Muscle of leg (tissue), 11 donors: ENCODE results near the gene BPIFB6. TPM values are rescaled to one million over a fixed set of nuclear protein-coding genes. Genes with fewer than 3 reads are reported as not detected.

ENCODE experiments used
- DNase-seq: peaks from one replicate; pipeline ENCODE4 v3.0.0; 2013
- H3K27ac ChIP-seq: one replicate; pipeline ENCODE4 v1.5.1; 2013; ENCODE audit warnings: mild to moderate bottlenecking, low read length, control low read depth
- H3K27me3 ChIP-seq: one replicate; pipeline ENCODE4 v1.6.1; 2013; ENCODE audit warnings: low read length; ENCODE audit not compliant: control insufficient read depth, insufficient read depth
- H3K36me3 ChIP-seq: one replicate; pipeline ENCODE4 v1.6.1; 2013; ENCODE audit warnings: low read length; ENCODE audit not compliant: control insufficient read depth, insufficient read depth
- H3K4me1 ChIP-seq: one replicate; pipeline ENCODE4 v1.6.1; 2013; ENCODE audit warnings: low read length; ENCODE audit not compliant: control insufficient read depth, insufficient read depth
- H3K4me3 ChIP-seq: one replicate; pipeline ENCODE4 v1.5.1; 2013; ENCODE audit warnings: low read length, control low read depth
- H3K9me3 ChIP-seq: replicated peaks from 2 replicates; pipeline ENCODE4 v1.6.1; 2013; ENCODE audit warnings: low read depth, low read length; ENCODE audit not compliant: control insufficient read depth
- WGBS: methylation state at CpG from one replicate; pipeline ENCODE4 v1.1.5; 2013; ENCODE audit warnings: missing lambda C conversion rate; ENCODE audit not compliant: insufficient coverage; 5-methylcytosine and 5-hydroxymethylcytosine counted together
- polyA plus RNA-seq, 8 donors: library from polyadenylated mRNA; unstranded; fragments of 120-200 nt; gene quantifications; one replicate each; pipeline versions ENCODE4 v1.2.1 to v1.2.3, GENCODE V29; 2013; ENCODE audit warnings: inconsistent platforms in 1 of 8, low replicate concordance in 1 of 8; ENCODE audit not compliant: insufficient read length in 8 of 8, insufficient read depth in 1 of 8
- total RNA-seq: library from RNA; stranded (reverse); fragments of 120-200 nt; gene quantifications from one replicate; pipeline ENCODE4 v1.2.4, GENCODE V29; 2013

BPIFB6 gene
- total and polyA plus RNA-seq, 9 donors, result not detected

DNA sequence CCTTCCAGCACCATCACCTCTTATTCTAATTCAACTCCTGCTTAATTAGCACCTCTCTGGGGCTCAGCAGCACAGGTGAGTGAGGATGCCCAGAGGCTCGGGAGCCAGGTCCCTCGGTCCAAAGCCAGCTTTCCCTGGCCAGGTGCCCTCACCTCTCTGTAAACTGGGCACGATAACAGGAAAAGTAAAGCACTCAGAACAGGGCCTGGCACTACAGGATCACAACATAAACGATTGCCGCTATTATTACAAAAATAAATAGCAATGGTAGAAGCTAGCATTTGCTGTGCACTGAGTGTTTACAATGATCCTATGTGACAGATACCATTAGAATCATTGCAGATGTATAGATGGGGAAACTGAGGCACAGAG is 21.3 kb upstream of the BPIFB6 start:
- Histone ChIP-seq H3K4me3 (no peak overlapping the region), H3K27ac (no peak overlapping the region), H3K27me3 (peaks cover 2% of the 10 kb centered on the region), H3K9me3 (peaks cover 4% of the 10 kb centered on the region), H3K4me1 (no peaks in the 10 kb centered on the region), H3K36me3 (no peaks in the 10 kb centered on the region)
- WGBS, result no CpG with 5 or more reads among the region's 5 CpGs
- no peak for DNase-seq

DNA sequence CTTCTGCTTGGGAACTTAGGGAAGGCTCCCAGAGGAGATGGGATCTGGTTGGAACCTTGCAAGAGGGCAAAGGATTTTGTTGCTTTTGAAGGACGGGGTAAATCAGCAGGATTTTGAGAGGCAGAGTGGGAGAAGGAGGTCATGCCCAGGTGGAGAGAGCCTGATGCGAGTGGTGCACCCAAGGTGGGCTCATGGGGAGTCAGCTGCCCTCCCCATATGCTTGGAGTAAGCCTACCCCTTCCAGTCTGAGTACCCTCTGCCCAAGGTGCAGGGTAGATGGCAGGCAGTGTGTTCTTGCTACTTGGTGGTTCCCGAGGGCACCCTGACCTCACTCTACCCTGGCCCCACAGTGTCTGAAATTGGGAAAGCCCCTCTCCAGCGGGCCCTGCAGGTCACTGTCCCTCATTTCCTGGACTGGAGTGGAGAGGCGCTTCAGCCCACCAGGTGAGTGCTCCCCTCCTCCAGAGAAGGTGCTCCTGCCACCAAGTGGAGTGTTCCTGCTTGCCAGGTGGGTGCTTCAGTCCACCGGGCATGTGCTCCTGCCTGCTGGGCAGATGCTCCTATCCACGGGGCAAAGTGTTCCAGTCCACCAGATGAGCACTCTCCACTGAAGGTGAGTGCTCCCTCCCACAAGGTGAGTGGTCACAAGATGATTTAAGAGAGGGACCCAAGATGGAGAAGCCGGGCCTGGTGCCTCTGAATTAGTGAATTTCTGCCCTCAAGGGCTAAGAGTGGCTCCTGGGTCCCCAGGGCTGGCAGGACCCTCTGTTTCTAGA is 20.6 kb upstream of the BPIFB6 start:
- Histone ChIP-seq H3K4me1 (no peaks in the 10 kb centered on the region), H3K36me3 (no peaks in the 10 kb centered on the region), H3K4me3 (no peak overlapping the region), H3K27me3 (peaks cover 5% of the 10 kb centered on the region), H3K27ac (no peak overlapping the region), H3K9me3 (no peaks in the 10 kb centered on the region)
- 81% methylated on average over 7 of the region's 8 CpGs for WGBS
- DNase-seq, result no peak

- Histone ChIP-seq H3K27me3 (peaks cover 11% of the 10 kb centered on the region), H3K4me3 (no peak overlapping the region), H3K27ac (no peak overlapping the region), H3K9me3 (no peaks in the 10 kb centered on the region), H3K4me1 (no peaks in the 10 kb centered on the region), H3K36me3 (no peaks in the 10 kb centered on the region)
- no peak for DNase-seq
- 78% methylated on average over 5 of the region's 15 CpGs for WGBS
Measured at GRCh38 chr20:33012327-33013189, 18.9 kb upstream of the BPIFB6 start.

DNA sequence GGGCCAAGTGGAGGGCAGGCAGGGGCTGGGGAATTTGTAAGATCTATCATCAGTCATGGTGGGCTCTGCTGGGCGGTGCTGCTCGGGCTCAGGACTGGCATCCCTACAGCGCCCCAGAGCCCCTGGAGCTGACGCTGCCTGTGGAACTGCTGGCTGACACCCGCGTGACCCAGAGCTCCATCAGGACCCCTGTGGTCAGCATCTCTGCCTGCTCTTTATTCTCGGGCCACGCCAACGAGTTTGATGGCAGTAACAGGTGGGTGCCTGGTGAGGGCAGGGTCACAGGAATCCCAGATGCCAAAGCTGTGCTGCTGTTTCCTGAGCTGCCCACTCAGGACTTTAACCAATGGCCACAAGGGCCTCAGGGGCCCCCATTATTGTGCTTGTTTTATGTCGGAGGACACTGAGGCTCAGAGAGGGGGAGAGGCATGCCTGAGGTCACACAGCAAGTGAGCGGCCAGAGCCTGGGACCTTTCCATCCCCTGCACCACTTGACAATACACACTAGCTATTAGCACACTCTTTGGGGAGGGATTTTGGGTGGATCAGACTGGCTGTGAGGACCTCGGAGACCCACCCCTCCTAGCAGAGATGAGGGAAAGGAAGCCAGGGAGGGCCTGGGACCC is 17.6 kb upstream of the BPIFB6 start:
- Histone ChIP-seq H3K4me1 (no peaks in the 10 kb centered on the region), H3K27me3 (peaks cover 11% of the 10 kb centered on the region), H3K4me3 (no peak overlapping the region), H3K27ac (no peak overlapping the region), H3K9me3 (no peaks in the 10 kb centered on the region), H3K36me3 (no peaks in the 10 kb centered on the region)
- WGBS, result 52% methylated on average over 9 of the region's 12 CpGs
- DNase-seq, result no peak

- Histone ChIP-seq H3K36me3 (no peaks in the 10 kb centered on the region), H3K4me1 (no peaks in the 10 kb centered on the region), H3K9me3 (no peaks in the 10 kb centered on the region), H3K27ac (no peak overlapping the region), H3K27me3 (peaks cover 11% of the 10 kb centered on the region), H3K4me3 (no peak overlapping the region)
- no peak for DNase-seq
- 17% methylated on average over 2 of the region's 16 CpGs for WGBS
Measured at GRCh38 chr20:33014336-33015113, 16.9 kb upstream of the BPIFB6 start.

DNA sequence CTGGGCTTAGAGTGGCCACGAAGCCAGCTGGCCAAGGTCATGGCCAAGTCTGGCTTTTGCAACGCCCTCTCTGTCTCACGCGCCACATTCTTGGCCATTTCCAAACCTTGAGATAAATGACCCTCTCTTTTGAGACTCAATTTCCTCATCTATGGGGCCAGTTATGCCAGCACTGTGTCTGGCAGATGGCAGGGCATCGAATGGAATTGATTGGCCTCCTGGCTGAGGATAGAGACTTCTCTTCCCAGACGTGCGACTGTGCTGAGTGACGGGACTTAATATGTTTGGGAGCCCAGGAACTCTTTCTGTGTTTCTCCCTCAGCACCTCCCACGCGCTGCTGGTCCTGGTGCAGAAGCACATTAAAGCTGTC is 16.3 kb upstream of the BPIFB6 start:
- peaks cover 11% of the 10 kb centered on the region for H3K27me3 ChIP-seq
- WGBS, result 61% methylated on average over 9 of the region's 10 CpGs
- H3K36me3 ChIP-seq, result no peaks in the 10 kb centered on the region
- H3K9me3 ChIP-seq, result no peaks in the 10 kb centered on the region
- H3K27ac ChIP-seq, result no peak overlapping the region
- H3K4me3 ChIP-seq, result no peak overlapping the region
- no peaks in the 10 kb centered on the region for H3K4me1 ChIP-seq
- DNase-seq, result no peak

DNA sequence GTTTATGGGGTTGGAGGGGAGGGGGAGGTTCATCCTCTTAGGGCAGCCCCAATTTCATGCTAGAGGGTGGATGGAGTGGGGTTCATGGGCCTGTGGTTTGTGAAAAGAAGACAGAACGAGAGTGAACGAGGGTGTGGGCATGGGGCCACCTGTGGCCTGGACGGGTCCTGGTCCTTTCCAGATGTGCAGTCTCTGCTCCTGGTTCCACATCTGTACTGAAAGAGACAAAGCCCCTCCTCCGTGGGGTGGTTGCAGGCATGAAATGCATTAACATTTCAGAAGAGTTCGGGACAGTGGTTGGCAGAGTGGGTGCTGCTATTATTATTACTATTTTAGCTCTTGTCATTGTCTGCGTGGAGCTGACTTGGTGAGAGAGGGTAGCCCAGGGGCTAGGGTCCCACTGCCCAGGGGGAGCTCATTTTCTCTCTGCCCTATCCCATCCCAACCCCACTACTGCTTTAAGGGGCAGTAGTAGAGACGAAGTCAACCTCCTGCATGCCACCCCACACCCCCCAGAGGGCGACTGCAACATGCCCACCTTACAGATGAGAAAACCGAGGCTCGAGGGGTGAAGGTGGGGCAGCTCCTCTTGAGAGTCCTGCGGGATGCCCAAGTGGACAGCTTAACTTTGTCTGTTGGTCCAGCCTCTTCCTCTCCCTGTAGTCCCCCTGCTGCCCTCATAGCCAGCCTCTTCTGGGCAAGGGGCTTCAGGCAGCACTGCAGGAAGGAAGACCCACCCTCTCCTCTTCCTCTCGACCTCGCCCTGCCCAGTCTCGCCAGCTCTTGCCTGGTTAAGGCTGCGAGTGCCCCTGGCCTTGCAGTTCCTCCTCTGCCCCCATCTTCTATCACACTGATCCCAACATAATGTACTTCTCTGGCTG is 15.5 kb upstream of the BPIFB6 start:
- no peaks in the 10 kb centered on the region for H3K9me3 ChIP-seq
- H3K27me3 ChIP-seq, result peaks cover 11% of the 10 kb centered on the region
- 63% methylated on average over 12 of the region's 15 CpGs for WGBS
- H3K27ac ChIP-seq, result no peak overlapping the region
- DNase-seq, result no peak
- H3K4me1 ChIP-seq, result no peaks in the 10 kb centered on the region
- H3K36me3 ChIP-seq, result no peaks in the 10 kb centered on the region
- no peak overlapping the region for H3K4me3 ChIP-seq

DNA sequence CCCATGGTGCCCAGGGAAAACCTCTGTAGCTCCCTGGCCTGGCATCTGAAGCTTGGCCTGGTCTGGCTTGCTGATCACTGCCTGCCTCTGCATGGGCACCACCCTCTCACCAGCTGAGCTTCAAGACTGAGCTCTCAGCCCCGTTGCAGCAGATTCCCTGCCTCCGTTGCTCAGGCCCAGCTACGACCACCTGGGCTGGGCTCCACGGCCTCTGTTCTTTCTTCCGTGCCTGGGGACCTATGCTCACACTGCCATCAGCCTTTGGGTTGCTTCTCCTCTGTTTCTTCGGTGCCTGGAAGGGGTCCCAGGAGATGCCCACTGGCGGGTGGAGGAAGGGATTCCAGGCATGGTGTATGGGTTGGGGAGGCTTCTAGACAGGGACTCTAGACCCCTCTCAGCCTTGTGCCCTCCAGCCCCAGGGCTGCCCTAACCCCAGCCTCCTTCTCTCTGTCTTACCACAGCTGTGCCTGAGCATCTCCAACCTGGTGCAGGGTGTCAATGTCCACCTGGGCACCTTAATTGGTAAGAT is 14.8 kb upstream of the BPIFB6 start:
- Histone ChIP-seq H3K27me3 (peaks cover 11% of the 10 kb centered on the region), H3K9me3 (no peaks in the 10 kb centered on the region), H3K36me3 (no peaks in the 10 kb centered on the region), H3K27ac (no peak overlapping the region), H3K4me1 (no peaks in the 10 kb centered on the region), H3K4me3 (no peak overlapping the region)
- DNase-seq, result no peak
- WGBS, result 79% methylated on average over 4 of the region's 7 CpGs

GRCh38 chr20:33017542-33017941 is 13.9 kb upstream of the BPIFB6 start:
- H3K27ac ChIP-seq, result no peak overlapping the region
- no peaks in the 10 kb centered on the region for H3K9me3 ChIP-seq
- H3K4me3 ChIP-seq, result no peak overlapping the region
- peaks cover 11% of the 10 kb centered on the region for H3K27me3 ChIP-seq
- 72% methylated on average over 7 of the region's 7 CpGs for WGBS
- H3K36me3 ChIP-seq, result no peaks in the 10 kb centered on the region
- DNase-seq, result no peak
- no peaks in the 10 kb centered on the region for H3K4me1 ChIP-seq
